Measurements from ENCODE around the gene GUCD1.
"Not testable (repeated sequence)": the region's sequence is repeated elsewhere in the genome, so short reads cannot be mapped to it uniquely, and the experiment has no call there.

DNA sequence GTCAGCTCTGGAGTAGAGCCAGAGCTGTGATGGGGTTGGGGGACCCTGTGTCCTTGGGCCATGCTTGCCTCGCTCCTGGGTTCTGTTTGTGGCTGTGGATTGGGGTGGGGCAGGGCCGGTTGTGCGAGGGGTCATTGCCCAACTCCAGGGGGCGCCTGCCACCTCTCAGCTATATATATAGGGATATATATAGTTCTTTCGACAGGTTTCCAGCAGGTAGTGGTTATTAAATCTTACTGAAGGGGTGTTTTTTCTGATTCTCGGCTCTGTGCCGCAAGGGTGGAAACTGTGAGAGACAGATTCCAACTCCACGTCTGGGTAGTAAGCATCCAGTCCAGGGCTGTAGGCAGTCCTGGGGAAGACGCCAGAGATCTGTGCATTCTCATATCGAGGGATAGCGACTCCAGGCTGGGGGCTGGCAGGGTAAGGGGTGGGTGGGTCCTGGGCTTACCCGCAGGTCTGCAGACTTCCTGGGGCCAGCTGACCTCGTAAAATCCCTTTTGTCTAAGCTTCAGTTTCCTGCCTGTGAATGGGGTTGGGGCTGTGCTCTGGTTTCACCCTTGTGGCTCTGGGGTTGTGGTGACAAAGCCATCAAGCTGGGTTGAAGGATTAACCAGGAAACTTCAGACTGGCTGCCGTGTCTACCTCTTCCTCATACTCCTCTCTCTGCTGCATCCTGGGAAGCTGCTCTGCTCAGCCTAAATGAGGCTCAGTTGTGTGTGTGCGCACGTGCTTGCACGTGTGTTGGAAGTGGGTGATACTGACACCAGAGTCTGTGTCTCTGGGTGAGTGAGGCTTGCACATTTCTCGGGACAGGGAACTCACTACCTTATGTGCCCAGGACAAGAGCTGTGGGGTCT, 49.1 kb upstream of the GUCD1 start:
- TF ChIP-seq, protein P1, sequence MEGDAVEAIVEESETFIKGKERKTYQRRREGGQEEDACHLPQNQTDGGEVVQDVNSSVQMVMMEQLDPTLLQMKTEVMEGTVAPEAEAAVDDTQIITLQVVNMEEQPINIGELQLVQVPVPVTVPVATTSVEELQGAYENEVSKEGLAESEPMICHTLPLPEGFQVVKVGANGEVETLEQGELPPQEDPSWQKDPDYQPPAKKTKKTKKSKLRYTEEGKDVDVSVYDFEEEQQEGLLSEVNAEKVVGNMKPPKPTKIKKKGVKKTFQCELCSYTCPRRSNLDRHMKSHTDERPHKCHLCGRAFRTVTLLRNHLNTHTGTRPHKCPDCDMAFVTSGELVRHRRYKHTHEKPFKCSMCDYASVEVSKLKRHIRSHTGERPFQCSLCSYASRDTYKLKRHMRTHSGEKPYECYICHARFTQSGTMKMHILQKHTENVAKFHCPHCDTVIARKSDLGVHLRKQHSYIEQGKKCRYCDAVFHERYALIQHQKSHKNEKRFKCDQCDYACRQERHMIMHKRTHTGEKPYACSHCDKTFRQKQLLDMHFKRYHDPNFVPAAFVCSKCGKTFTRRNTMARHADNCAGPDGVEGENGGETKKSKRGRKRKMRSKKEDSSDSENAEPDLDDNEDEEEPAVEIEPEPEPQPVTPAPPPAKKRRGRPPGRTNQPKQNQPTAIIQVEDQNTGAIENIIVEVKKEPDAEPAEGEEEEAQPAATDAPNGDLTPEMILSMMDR (conservative IDR thresholded peaks at IDR 0.05; ENCODE audit: low read length), result peak; percentile 52
- not testable (repeated sequence) for TF ChIP-seq EZH2phosphoT487 (IDR thresholded peaks at IDR 0.05; ENCODE audit: borderline replicate concordance, low read depth, low read length)

Measured in OCI-LY7 (cell line).